Measurements from ENCODE around the gene LRRC7. TPM values are rescaled to one million over a fixed set of nuclear protein-coding genes. Genes with fewer than 3 reads are reported as not detected.

LRRC7 gene
- polyA plus RNA-seq, 1 donor from 2014 or later = 141 TPM

DNA sequence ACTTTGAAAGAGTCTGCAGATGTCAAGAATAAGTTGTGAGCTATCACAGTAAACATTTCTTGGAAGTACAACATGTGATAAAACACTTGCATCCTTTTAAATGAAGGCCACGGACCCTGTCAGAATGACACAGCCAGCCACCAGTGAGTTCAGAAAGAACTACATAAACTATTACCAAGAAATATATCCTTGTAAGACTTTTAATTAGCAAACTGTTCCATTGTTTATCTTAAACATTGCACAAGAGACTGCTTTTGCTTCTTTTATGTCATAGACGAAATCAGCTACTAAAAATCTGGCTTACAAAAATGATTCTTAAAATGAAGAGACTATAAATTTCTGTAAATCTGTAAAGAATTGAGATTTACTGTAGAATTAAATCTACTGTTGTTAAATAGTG lies 17.9 kb downstream of the LRRC7 start:
- no peak overlapping the region for H3K4me2 ChIP-seq (ENCODE audit: low read length)
- peaks cover 12% of the 10 kb centered on the region for H3K79me2 ChIP-seq (replicated peaks; ENCODE audit: insufficient read depth, low read length)
- H3K9ac ChIP-seq (ENCODE audit: low read length) = no peak overlapping the region
- no peaks in the 10 kb centered on the region for H4K20me1 ChIP-seq (ENCODE audit: insufficient read depth)
- H3K36me3 ChIP-seq (ENCODE audit: insufficient read depth, low read length) = no peaks in the 10 kb centered on the region
- H3K27me3 ChIP-seq (ENCODE audit: insufficient read depth, low read depth, low read length) = no peaks in the 10 kb centered on the region
- TF ChIP-seq EZH2 (IDR thresholded peaks at IDR 0.05; ENCODE audit: borderline replicate concordance, insufficient read depth, low read length, poor library complexity, severe bottlenecking) = no peak
- no peak for TF ChIP-seq RAD21 (conservative IDR thresholded peaks at IDR 0.05)
- no peak for TF ChIP-seq EP300 (conservative IDR thresholded peaks at IDR 0.05; ENCODE audit: poor library complexity, severe bottlenecking)
- TF ChIP-seq TAF1 (IDR thresholded peaks at IDR 0.05; ENCODE audit: low read depth) = no peak
- TF ChIP-seq, protein P1, sequence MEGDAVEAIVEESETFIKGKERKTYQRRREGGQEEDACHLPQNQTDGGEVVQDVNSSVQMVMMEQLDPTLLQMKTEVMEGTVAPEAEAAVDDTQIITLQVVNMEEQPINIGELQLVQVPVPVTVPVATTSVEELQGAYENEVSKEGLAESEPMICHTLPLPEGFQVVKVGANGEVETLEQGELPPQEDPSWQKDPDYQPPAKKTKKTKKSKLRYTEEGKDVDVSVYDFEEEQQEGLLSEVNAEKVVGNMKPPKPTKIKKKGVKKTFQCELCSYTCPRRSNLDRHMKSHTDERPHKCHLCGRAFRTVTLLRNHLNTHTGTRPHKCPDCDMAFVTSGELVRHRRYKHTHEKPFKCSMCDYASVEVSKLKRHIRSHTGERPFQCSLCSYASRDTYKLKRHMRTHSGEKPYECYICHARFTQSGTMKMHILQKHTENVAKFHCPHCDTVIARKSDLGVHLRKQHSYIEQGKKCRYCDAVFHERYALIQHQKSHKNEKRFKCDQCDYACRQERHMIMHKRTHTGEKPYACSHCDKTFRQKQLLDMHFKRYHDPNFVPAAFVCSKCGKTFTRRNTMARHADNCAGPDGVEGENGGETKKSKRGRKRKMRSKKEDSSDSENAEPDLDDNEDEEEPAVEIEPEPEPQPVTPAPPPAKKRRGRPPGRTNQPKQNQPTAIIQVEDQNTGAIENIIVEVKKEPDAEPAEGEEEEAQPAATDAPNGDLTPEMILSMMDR (IDR thresholded peaks at IDR 0.05; ENCODE audit: poor library complexity, severe bottlenecking) = no peak
- no peak for TF ChIP-seq SMC3 (conservative IDR thresholded peaks at IDR 0.05; ENCODE audit: poor library complexity)
- TF ChIP-seq POLR2AphosphoS5 (IDR thresholded peaks at IDR 0.05) = no peak
- no peak for TF ChIP-seq MXI1 (conservative IDR thresholded peaks at IDR 0.05; ENCODE audit: poor library complexity, severe bottlenecking)
- TF ChIP-seq, protein P2, sequence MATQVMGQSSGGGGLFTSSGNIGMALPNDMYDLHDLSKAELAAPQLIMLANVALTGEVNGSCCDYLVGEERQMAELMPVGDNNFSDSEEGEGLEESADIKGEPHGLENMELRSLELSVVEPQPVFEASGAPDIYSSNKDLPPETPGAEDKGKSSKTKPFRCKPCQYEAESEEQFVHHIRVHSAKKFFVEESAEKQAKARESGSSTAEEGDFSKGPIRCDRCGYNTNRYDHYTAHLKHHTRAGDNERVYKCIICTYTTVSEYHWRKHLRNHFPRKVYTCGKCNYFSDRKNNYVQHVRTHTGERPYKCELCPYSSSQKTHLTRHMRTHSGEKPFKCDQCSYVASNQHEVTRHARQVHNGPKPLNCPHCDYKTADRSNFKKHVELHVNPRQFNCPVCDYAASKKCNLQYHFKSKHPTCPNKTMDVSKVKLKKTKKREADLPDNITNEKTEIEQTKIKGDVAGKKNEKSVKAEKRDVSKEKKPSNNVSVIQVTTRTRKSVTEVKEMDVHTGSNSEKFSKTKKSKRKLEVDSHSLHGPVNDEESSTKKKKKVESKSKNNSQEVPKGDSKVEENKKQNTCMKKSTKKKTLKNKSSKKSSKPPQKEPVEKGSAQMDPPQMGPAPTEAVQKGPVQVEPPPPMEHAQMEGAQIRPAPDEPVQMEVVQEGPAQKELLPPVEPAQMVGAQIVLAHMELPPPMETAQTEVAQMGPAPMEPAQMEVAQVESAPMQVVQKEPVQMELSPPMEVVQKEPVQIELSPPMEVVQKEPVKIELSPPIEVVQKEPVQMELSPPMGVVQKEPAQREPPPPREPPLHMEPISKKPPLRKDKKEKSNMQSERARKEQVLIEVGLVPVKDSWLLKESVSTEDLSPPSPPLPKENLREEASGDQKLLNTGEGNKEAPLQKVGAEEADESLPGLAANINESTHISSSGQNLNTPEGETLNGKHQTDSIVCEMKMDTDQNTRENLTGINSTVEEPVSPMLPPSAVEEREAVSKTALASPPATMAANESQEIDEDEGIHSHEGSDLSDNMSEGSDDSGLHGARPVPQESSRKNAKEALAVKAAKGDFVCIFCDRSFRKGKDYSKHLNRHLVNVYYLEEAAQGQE (IDR thresholded peaks at IDR 0.05; ENCODE audit: borderline replicate concordance) = no peak
- no peaks in the 10 kb centered on the region for H3K9me2 ChIP-seq (ENCODE audit: insufficient read depth, low read length)
- H3K27ac ChIP-seq (ENCODE audit: low read length) = no peak overlapping the region
- no peaks in the 10 kb centered on the region for H3K9me3 ChIP-seq (ENCODE audit: low read length)
- no peak overlapping the region for H3K4me3 ChIP-seq (ENCODE audit: low read length)
- no peaks in the 10 kb centered on the region for H3F3A ChIP-seq (ENCODE audit: insufficient read depth, low read length, poor library complexity, severe bottlenecking)
- no peak overlapping the region for H2AFZ ChIP-seq (ENCODE audit: low read depth, low read length)

DNA sequence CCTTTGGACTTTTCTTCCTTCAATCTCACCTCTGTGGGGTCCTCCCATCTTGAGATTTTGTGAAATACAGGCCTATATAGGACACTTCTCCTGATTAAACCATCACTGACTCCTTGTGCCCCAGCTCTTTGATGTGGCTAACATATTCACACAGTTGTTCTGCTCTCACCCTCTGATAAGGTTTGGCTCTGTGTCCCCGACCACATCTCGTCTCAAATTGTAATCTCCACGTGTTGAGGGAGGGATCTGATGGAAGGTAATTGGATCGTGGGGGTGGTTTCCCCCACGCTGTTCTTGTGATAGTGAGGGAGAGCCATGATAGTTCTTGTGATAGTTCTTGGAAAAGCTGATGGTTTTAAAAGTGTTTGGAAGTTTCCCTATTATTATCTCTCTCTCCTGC lies 19.7 kb downstream of the LRRC7 start:
- Histone ChIP-seq H4K20me1 (ENCODE audit: insufficient read depth) (no peaks in the 10 kb centered on the region), H2AFZ (ENCODE audit: low read depth, low read length) (no peak overlapping the region)

More for the DNA sequence above, 19.7 kb downstream of the LRRC7 start:
- no peaks in the 10 kb centered on the region for H3F3A ChIP-seq (ENCODE audit: insufficient read depth, low read length, poor library complexity, severe bottlenecking)
- H3K4me3 ChIP-seq (ENCODE audit: low read length) = no peak overlapping the region
- H3K36me3 ChIP-seq (ENCODE audit: insufficient read depth, low read length) = no peaks in the 10 kb centered on the region
- no peak for TF ChIP-seq RAD21 (conservative IDR thresholded peaks at IDR 0.05)
- TF ChIP-seq MXI1 (conservative IDR thresholded peaks at IDR 0.05; ENCODE audit: poor library complexity, severe bottlenecking) = no peak
- no peak for TF ChIP-seq EZH2 (IDR thresholded peaks at IDR 0.05; ENCODE audit: borderline replicate concordance, insufficient read depth, low read length, poor library complexity, severe bottlenecking)
- TF ChIP-seq TAF1 (IDR thresholded peaks at IDR 0.05; ENCODE audit: low read depth) = no peak
- no peak for TF ChIP-seq EP300 (conservative IDR thresholded peaks at IDR 0.05; ENCODE audit: poor library complexity, severe bottlenecking)
- TF ChIP-seq, protein P2 (IDR thresholded peaks at IDR 0.05; ENCODE audit: borderline replicate concordance) = no peak
- TF ChIP-seq POLR2AphosphoS5 (IDR thresholded peaks at IDR 0.05) = no peak
- no peak for TF ChIP-seq SMC3 (conservative IDR thresholded peaks at IDR 0.05; ENCODE audit: poor library complexity)
- TF ChIP-seq, protein P1 (IDR thresholded peaks at IDR 0.05; ENCODE audit: poor library complexity, severe bottlenecking) = no peak
- no peaks in the 10 kb centered on the region for H3K27me3 ChIP-seq (ENCODE audit: insufficient read depth, low read depth, low read length)
- H3K79me2 ChIP-seq (replicated peaks; ENCODE audit: insufficient read depth, low read length) = peaks cover 12% of the 10 kb centered on the region
- no peak overlapping the region for H3K27ac ChIP-seq (ENCODE audit: low read length)
- H3K9me3 ChIP-seq (ENCODE audit: low read length) = no peaks in the 10 kb centered on the region
- no peak overlapping the region for H3K9ac ChIP-seq (ENCODE audit: low read length)
- H3K9me2 ChIP-seq (ENCODE audit: insufficient read depth, low read length) = no peaks in the 10 kb centered on the region
- H3K4me2 ChIP-seq (ENCODE audit: low read length) = no peak overlapping the region

Measured in neural cell (in vitro differentiated cells).